Gastroesophageal sphincter (tissue), 4 donors: ENCODE data around the gene KDM2B. TPM values are rescaled to one million over a fixed set of nuclear protein-coding genes. Genes with fewer than 3 reads are reported as not detected.

ENCODE experiments used
- ATAC-seq: fragments of 150-250 bp; one replicate; pipeline ENCODE4 v1.9.1; 2016; ENCODE audit warnings: mild to moderate bottlenecking, moderate library complexity
- H3K27ac ChIP-seq, 4 donors: fragments of 200-600 bp; sonication (generic) in 3 of 4; 1 replicate in 3 of 4; 2 replicates in 1 of 4; pipeline ENCODE4 v1.5.1; 2016 to 2019
- H3K27me3 ChIP-seq: fragments of 200-600 bp; sonication (generic); one replicate; pipeline ENCODE4 v1.5.1; 2019
- H3K36me3 ChIP-seq, 2 donors: fragments of 200-600 bp; sonication (generic); one replicate each; pipeline ENCODE4 v1.5.1; 2019; ENCODE audit warnings: control low read depth in 1 of 2
- H3K4me1 ChIP-seq, 3 donors: fragments of 200-600 bp; sonication (generic); 1 replicate in 2 of 3; 2 replicates in 1 of 3; pipeline ENCODE4 v1.5.1; 2016 to 2019; ENCODE audit warnings: control low read depth in 2 of 3
- H3K4me3 ChIP-seq, 2 donors: fragments of 200-600 bp; sonication (generic); one replicate each; pipeline ENCODE4 v1.5.1; 2019; ENCODE audit warnings: mild to moderate bottlenecking in 1 of 2, moderate library complexity in 1 of 2
- H3K9me3 ChIP-seq, 3 donors: fragments of 200-600 bp; sonication (generic); one replicate each; pipeline ENCODE4 v1.5.1; 2017 to 2019; ENCODE audit warnings: control low read depth in 2 of 3
- EP300 ChIP-seq: sonication (generic); formaldehyde crosslinking; IDR thresholded peaks from one replicate; pipeline ENCODE4 v1.6.1; 2017; ENCODE audit warnings: antibody characterized with exemption, mild to moderate bottlenecking
- POLR2A ChIP-seq, 2 donors: fragments of 450-650 bp; IDR thresholded peaks; one replicate each; pipeline ENCODE4 v1.6.1; 2017; ENCODE audit warnings: antibody characterized with exemption in 2 of 2, mild to moderate bottlenecking in 2 of 2, moderate library complexity in 1 of 2
- POLR2AphosphoS5 ChIP-seq: sonication (generic); formaldehyde crosslinking; IDR thresholded peaks from one replicate; pipeline ENCODE4 v1.6.1; 2017; ENCODE audit warnings: antibody characterized with exemption
- WGBS, 2 donors: methylation state at CpG; one replicate each; pipeline ENCODE4 v1.1.5; 2018; ENCODE audit warnings: low coverage in 1 of 2; 5-methylcytosine and 5-hydroxymethylcytosine counted together
- total RNA-seq, 4 donors: library from RNA; depleted of rRNA; stranded (reverse); fragments of >200 nt; gene quantifications; one replicate each; pipeline ENCODE4 v1.1.0, GENCODE V29; 2016
- TF ChIP-seq, protein P1 (sequence below), 4 experiments: fragments of 200-600 bp in 2 of 4; fragments of 450-650 bp in 2 of 4; sonication (generic) in 1 of 4; IDR thresholded peaks; one replicate each; pipeline ENCODE4 v1.5.1; 2017 to 2019; ENCODE audit warnings: antibody characterized with exemption in 4 of 4, mild to moderate bottlenecking in 2 of 4, moderate library complexity in 2 of 4

KDM2B gene
- total RNA-seq, 4 donors from 2014 or later, result 10.0 to 26.5 (median 15.0) TPM

DNA sequence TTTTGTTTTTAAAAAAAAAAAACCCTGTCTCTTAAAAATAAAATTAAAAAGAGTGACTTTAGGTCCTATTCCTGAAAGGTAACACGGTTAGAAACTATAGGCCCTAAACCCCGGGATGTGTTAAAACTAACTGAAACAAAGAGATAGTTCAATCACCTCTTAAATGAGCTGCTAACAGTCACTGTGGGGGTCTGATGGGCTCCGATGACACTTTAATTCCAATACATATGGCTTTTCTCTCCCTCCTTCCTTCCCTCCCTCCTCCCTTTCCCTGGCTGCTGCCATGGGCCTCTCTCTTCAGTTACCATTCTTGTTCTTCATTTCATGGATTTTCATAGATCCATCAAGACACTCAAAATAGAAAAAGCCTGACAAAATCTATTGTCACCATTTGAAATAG, 104.3 kb downstream of the KDM2B start:
- no peak overlapping the region for H3K4me3 ChIP-seq
- no peaks in the 10 kb centered on the region for H3K27me3 ChIP-seq
- WGBS, 2 donors, result 81 to 84% methylated on average over 3 of the region's 3 CpGs
- peaks cover 0 to 13% (median 0%) of the 10 kb centered on the region in 3 donors for H3K4me1 ChIP-seq
- no peak for TF ChIP-seq EP300
- no peak for TF ChIP-seq POLR2AphosphoS5
- TF ChIP-seq, protein P1, sequence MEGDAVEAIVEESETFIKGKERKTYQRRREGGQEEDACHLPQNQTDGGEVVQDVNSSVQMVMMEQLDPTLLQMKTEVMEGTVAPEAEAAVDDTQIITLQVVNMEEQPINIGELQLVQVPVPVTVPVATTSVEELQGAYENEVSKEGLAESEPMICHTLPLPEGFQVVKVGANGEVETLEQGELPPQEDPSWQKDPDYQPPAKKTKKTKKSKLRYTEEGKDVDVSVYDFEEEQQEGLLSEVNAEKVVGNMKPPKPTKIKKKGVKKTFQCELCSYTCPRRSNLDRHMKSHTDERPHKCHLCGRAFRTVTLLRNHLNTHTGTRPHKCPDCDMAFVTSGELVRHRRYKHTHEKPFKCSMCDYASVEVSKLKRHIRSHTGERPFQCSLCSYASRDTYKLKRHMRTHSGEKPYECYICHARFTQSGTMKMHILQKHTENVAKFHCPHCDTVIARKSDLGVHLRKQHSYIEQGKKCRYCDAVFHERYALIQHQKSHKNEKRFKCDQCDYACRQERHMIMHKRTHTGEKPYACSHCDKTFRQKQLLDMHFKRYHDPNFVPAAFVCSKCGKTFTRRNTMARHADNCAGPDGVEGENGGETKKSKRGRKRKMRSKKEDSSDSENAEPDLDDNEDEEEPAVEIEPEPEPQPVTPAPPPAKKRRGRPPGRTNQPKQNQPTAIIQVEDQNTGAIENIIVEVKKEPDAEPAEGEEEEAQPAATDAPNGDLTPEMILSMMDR (IDR thresholded peaks at IDR 0.05), result no peak
- TF ChIP-seq POLR2A (IDR thresholded peaks at IDR 0.05), result no peak
- no peak for ATAC-seq
- no peaks in the 10 kb centered on the region for H3K9me3 ChIP-seq
- no peak overlapping the region for H3K27ac ChIP-seq
- H3K36me3 ChIP-seq, result no peaks in the 10 kb centered on the region

DNA sequence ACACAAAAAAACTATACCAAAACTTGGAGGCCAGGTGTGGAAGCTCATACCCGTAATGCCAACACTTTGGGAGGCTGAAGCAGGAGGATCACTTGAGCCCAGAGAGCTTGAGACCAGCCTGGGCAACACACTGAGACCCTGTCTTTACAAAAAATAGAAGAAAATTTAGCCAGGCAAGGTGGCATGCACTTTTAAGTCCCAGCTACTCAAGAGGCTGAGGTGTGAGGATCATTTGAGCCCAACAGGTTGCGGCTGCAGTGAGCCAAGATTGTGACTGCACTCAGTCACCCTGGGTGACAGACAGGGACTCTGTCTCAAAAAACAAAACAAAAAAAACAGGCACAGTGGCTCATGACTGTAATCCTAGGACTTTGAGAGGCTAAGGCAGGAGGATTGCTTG, 105.5 kb downstream of the KDM2B start:
- Histone ChIP-seq H3K27ac (no peak overlapping the region), H3K27me3 (no peaks in the 10 kb centered on the region), H3K4me3 (no peak overlapping the region), H3K4me1 (peaks cover 0 to 13% (median 0%) of the 10 kb centered on the region in 3 donors), H3K9me3 (no peaks in the 10 kb centered on the region), H3K36me3 (no peaks in the 10 kb centered on the region)
- 75 to 100% methylated on average over 1 of the region's 2 CpGs for WGBS, 2 donors
- no peak for ATAC-seq
- no peak for TF ChIP-seq EP300
- TF ChIP-seq POLR2A (IDR thresholded peaks at IDR 0.05), result no peak
- TF ChIP-seq, protein P1 (IDR thresholded peaks at IDR 0.05), result no peak
- no peak for TF ChIP-seq POLR2AphosphoS5

DNA sequence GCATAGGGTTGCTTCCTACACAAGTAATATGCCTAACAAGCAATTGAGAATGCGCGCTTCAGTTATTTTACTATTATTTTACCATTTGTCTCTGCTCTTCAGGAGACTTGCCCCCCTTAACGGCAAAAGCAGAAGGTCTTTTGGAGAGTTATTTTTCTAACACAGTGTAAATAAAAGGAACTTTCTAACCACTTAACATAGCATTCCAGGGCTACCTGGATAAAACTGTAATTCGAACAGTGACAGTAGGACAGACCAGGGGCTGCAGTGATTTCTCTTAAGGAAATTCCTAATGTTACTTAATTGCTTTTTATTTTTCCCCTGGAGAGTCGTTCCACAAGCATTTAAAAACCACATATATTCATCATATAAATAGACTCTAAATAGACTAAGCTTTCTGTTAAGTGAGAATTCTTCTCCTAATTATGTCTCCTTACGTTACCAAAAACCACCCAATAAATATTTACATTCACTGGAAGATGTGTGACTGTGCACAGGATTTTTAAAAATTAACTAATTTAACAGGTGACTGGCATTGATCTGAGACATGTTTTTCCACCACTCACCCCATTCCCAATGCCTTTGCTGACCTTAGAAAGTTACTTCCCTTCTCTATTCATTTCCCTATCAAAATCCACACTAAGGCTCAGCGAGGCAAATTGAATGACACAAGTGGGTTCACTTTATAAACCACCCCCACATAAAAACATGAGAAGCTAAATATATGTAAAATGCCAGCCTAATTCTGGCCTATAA, 108.5 kb downstream of the KDM2B start:
- Histone ChIP-seq H3K4me1 (peaks cover 0 to 26% (median 5%) of the 10 kb centered on the region in 3 donors), H3K4me3 (no peak overlapping the region), H3K27me3 (no peaks in the 10 kb centered on the region), H3K27ac (no peak overlapping the region), H3K9me3 (no peaks in the 10 kb centered on the region), H3K36me3 (no peaks in the 10 kb centered on the region)
- 66 to 68% methylated on average over 6 to 7 of the region's 7 CpGs for WGBS, 2 donors
- TF ChIP-seq EP300, result no peak
- TF ChIP-seq POLR2A (IDR thresholded peaks at IDR 0.05), result no peak
- TF ChIP-seq, protein P1 (IDR thresholded peaks at IDR 0.05), result no peak
- TF ChIP-seq POLR2AphosphoS5, result no peak
- ATAC-seq, result no peak

DNA sequence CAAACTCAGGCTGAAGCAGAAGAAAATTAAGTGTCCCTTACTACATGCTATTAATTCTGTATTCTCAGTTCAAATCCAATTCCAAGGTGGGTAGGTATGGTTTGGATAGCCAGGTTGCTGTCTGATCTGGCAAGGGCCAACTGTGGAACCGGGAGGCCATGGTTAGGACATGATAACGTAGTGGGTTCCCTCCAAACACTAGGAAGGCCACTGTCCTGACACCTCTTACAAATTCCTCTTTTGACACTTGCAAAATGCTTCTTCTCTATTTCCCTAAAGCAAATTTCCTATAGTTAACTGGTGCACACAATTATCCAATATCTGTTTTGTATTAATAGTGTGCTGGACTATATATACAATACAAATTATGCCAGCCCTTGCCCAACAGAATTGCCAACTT, 110.1 kb downstream of the KDM2B start:
- no peak overlapping the region for H3K4me3 ChIP-seq
- no peaks in the 10 kb centered on the region for H3K36me3 ChIP-seq
- 83 to 84% methylated on average over 2 of the region's 2 CpGs for WGBS, 2 donors
- peaks cover 0 to 33% (median 6%) of the 10 kb centered on the region in 3 donors for H3K4me1 ChIP-seq
- ATAC-seq, result no peak
- no peak for TF ChIP-seq POLR2A (IDR thresholded peaks at IDR 0.05)
- TF ChIP-seq EP300, result no peak
- TF ChIP-seq, protein P1 (IDR thresholded peaks at IDR 0.05), result no peak
- no peak for TF ChIP-seq POLR2AphosphoS5
- no peak overlapping the region for H3K27ac ChIP-seq
- no peaks in the 10 kb centered on the region for H3K9me3 ChIP-seq
- H3K27me3 ChIP-seq, result no peaks in the 10 kb centered on the region

DNA sequence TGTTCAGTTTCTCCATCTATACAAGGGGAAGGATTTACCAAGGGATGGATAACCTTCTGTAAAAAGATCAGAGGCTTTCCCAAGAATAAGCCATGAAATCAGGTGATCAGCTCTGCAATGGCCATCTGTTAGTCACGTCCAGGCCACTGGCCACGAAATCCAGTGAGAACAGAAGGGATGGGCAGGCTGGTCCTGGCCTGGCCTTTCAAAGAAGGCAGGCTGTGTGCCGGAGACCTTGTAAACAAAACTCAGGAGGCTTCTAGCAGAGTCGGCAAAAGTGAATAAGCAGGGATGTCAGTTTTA, 112.4 kb downstream of the KDM2B start:
- no peak for TF ChIP-seq POLR2AphosphoS5
- TF ChIP-seq EP300, result no peak
- TF ChIP-seq, protein P1 (IDR thresholded peaks at IDR 0.05), result no peak
- TF ChIP-seq POLR2A (IDR thresholded peaks at IDR 0.05), result no peak
- H3K36me3 ChIP-seq, result no peaks in the 10 kb centered on the region
- ATAC-seq, result no peak
- WGBS, 2 donors, result 11 to 23% methylated on average over 4 of the region's 4 CpGs
- peak overlapping the region in 3 of 4 donors; percentile 21 to 69 (median 21) for H3K27ac ChIP-seq
- H3K27me3 ChIP-seq, result no peaks in the 10 kb centered on the region
- no peak overlapping the region for H3K4me3 ChIP-seq
- peaks cover 0 to 40% (median 11%) of the 10 kb centered on the region in 3 donors for H3K4me1 ChIP-seq
- H3K9me3 ChIP-seq, result no peaks in the 10 kb centered on the region
